ENCODE data around the gene BAHCC1.

- TF ChIP-seq CTCF (IDR thresholded peaks at IDR 0.05) = no peak
- TF ChIP-seq POLR2A (IDR thresholded peaks at IDR 0.05) = no peak
These were observed 65.7 kb downstream of the BAHCC1 start for GRCh38 chr17:81460856-81461460.
